ENCODE measurements around the gene NTSR2.

The NTSR2 gene, protein sequence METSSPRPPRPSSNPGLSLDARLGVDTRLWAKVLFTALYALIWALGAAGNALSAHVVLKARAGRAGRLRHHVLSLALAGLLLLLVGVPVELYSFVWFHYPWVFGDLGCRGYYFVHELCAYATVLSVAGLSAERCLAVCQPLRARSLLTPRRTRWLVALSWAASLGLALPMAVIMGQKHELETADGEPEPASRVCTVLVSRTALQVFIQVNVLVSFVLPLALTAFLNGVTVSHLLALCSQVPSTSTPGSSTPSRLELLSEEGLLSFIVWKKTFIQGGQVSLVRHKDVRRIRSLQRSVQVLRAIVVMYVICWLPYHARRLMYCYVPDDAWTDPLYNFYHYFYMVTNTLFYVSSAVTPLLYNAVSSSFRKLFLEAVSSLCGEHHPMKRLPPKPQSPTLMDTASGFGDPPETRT

DNA sequence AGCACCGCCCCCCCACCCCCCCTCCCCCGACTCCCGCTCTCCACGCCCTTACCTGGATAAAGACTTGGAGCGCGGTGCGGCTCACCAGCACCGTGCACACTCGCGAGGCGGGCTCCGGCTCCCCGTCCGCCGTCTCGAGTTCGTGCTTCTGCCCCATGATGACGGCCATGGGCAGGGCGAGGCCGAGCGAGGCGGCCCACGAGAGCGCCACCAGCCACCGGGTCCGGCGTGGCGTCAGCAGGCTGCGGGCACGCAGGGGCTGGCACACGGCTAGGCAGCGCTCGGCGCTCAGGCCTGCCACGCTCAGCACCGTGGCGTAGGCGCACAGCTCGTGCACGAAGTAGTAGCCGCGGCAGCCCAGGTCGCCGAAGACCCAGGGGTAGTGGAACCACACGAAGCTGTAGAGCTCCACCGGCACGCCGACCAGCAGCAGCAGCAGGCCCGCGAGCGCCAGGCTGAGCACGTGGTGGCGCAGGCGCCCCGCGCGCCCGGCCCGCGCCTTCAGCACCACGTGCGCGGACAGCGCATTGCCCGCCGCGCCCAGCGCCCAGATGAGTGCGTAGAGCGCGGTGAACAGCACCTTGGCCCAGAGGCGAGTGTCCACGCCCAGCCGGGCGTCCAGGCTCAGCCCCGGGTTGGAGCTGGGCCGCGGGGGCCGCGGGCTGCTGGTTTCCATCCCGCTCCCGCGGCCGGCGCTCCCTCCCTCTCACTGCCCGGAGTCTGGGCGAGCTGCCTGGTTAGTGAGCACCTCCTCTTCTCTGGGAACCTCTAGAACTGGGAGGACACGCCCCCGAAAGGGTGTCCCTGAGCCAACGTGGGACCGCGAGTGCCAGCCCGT is at the start of gene NTSR2:
Gene NTSR2, minus strand, starts transcription at position 742 of the 838 bp plus-strand sequence. Its CDS starts 66 bp downstream, at position 676.
- no peak for DNase-seq (ENCODE audit: low read depth, low spot score)

DNA sequence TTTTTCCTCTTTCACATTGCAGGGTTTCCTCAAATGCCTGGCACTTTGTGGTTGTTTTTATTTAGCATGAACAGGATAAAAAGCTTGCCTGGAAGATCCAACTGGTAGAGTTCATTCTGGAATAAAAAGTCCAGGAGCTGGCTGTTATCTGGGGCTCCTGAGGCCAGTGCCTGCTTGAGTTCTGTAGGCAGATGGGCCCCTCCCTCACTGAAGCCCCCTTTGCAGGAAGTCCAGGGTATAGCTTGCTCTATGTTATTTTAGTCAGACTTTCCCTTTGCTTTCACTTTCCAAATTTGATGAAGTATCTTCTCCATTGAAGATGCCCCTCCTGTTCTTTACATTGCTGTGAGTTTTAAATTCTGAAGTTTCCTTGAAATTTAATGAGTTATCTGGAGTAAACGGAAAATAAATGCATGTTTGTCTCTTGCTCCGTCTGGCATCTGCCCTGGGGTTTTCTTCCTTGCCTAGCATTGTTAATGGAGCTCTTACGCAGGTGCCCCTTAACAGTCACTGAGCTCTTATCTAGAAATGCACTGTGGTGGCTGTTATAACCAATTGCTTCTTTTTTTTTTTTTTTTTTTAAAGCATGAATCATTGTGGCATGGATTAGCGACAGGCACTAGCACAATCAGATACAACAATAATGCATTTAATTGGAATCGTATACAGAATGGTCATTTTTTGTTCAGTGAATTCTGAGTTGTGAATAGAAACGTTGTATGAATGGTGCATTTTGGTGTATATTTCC is 49.4 kb upstream of the NTSR2 start:
- DNase-seq (ENCODE audit: low read depth, low spot score) = no peak

DNA sequence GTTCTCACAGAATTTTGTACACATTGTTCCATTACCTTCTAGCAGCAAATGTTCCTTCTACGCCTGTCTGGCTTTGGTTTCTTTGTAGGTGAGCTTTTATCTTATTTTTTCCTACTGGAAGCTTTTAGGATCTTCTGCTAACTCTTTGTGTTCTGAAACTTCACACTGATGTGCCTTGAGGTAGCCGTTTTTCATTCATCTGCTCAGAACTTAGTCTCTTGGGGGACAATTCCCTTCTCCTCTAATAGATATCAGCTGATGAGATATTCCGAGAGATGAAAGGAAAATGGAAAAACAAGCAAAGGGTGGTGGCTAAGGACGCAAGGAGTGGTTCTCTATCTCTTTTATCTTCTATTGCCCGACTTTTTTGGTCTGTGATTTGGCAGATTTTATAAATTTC is 48.6 kb upstream of the NTSR2 start:
- no peak for DNase-seq (ENCODE audit: low read depth, low spot score)

DNA sequence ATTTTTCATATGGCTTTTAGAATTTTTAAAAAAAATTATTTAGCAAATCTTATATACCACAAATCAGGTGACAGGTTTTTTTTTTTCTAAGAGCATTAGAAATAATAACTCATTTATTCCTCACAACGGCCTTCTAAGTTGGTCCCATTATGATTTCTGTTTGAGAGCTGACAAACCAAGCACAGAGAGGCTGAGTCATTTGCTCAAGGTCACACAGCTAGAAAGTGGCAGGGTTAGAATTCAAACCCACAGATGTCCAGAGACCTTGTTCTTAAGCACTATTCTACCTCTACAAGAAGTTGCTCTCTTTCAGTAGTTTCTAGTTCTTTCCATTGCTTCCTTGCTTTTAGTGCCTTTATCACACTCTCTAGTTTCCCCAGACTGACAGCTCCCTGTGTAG is 47.6 kb upstream of the NTSR2 start:
- no peak for DNase-seq (ENCODE audit: low read depth, low spot score)

DNA sequence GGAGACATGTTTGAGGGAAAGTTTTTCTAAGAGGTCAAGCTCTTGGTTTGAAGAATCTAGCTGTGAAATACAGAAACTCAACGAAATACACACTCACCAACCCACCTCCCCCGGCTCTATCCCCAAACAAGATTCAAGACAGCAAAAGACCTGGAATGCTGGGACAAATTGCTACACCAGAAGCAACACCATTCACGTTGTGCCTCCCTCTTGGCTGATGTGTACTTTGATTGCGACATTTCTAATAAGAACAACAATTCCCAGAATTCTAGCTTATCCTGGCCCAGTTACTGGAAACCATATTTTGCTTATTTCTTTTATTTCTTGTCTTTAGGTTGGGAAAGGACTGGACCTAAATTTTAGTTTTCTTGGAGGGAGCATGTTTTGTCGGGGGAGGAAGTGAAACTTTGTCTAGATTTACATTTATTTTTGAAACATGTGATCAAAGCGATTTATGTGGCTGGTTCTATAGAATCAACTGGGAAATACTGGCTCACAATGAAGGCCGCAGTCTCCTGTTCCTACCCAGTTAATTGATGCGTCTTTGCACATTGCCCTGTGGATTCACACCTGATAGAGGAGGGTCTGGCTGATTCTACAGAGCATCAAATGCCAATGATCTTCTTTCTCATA is 46.8 kb upstream of the NTSR2 start:
- no peak for DNase-seq (ENCODE audit: low read depth, low spot score)

DNA sequence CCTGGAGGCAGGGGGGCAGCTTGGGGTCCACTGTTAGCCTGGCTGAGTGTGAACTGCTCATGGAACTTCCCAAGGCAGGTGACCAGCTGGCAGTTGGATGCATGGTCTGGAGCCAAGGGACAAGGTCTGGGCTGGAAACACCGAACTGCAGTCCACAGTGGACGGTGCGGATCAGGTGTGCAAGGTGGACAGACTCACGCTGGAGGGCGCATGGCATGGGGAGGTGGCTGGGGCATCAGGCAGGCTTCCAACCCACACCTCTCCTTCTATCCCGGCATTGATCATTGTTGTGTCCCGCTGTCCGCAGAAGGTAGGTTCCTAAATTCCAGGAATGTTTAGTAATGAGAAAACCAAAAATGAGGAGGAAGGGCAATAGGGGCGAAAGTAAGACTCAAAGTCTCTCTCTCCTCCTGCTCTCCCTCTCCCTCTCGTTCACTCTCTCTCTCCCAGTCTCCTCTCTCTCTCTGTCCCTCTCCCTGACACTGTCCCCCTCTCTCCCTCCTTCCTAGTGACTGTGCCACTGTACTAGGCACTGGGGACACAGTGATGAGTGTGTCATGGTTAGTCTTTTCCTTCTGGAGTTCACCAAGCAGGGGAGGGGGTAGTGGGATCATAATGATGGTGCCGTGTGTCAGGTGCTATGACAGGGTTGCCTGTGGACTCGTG is 46.1 kb upstream of the NTSR2 start:
- no peak for DNase-seq (ENCODE audit: low read depth, low spot score)

DNA sequence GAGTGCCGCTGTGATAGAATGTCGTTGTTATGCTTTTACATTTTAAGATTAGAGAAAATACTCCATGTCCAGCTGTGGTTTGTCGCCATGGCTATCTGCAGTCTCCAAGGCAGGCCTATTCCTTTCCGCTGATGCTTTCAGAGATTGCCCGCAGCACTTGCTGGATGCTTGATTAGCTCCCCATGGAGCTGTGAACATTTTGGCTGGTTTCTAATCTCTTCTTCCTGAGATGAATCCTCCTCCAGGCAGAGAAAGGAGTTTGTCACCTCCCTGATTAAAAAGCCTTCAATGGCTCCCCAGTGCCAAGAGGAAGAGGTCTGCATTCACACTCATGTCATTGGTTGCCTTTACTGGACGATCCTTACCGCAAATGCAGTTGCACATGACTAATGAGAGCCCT is 43.8 kb upstream of the NTSR2 start:
- DNase-seq (ENCODE audit: low read depth, low spot score) = no peak

DNA sequence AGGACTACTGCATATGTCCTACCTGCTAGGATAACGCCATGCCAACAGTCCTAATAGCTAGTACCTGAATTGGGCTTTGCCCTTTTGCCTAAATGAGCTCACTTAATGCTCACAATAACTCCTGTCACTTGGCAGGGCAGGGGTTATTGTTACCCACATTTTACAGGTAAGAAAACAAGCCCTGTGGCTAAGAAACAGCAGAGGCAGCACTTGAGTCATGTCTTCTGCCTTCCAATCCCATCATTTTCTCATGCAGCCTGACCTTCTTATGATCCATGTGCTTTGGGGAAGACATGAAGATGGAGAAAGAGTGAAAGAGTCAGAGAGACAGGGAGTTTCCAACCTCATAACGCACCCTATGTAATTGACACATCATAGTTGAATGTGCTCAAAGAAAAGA is 42.9 kb upstream of the NTSR2 start:
- no peak for DNase-seq (ENCODE audit: low read depth, low spot score)

DNA sequence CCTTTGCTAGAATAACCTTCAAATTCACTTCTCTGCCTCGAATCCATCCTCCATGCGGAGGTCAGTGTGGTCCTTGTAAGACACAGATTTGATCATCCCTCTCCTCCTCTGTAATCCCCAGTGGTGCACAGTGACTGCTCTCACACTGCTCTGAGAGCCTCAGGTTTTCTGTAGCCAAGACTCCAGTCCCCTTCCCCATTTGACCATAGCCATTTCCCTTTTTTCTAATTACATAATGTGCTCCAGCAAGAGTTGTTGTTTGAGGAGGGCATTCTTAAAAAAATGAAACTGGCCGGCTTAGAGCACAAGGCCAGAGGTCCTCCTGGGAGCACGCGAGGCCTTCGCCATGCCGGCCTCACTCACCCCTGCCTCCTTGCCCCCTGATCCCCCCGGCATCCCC is 41.8 kb upstream of the NTSR2 start:
- DNase-seq (ENCODE audit: low read depth, low spot score) = no peak

DNA sequence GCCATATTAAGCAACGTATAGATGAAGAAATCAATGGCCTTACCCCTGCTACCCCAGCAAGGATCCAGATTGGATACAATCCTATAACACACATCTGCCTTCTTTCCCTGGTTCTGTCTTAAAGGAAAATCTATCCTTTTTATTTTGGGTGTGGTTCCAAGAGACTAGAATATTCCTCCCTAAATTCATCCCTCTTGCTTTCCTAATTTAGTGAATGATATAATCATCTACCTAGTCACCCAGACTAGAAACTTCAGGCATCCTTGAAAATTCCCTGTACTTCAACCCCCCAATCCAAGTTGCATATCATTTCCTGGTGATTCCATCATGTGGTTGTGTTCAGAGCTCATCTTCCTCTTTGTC is 41.3 kb upstream of the NTSR2 start:
- no peak for DNase-seq (ENCODE audit: low read depth, low spot score)

DNA sequence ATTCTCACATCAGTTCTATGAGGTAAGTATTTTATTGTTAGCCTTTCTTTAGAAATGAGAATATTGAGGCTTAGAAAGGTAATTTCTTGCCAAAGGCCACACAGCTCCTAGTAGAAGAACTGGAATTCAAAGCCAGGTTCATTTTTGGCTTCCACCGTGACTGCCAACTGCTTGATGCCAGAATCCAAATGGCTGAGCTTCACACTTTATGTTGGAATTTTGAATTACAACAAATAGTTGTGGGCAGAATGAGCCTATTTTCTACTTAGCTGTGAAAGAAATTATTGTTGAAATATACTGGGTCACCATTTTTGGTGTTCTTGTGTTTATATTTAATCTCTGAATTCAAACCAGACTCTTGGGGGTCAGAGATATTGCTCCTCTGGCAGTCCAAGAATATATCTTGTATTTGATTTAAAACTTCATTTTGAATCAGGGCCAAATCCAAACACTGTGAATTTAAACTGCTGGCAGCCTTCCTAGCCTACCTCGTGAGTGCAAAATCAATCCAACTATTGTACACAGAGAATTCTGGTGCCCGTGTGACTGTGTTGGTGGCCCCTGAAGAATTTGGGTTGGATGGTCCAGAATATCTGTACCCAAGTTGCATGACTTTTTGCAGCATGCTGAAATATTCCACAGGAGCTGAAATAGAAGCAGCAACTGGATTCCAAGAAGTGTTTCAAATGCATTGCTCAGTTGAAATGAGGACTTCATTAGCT is 40.8 kb upstream of the NTSR2 start:
- no peak for DNase-seq (ENCODE audit: low read depth, low spot score)

DNA sequence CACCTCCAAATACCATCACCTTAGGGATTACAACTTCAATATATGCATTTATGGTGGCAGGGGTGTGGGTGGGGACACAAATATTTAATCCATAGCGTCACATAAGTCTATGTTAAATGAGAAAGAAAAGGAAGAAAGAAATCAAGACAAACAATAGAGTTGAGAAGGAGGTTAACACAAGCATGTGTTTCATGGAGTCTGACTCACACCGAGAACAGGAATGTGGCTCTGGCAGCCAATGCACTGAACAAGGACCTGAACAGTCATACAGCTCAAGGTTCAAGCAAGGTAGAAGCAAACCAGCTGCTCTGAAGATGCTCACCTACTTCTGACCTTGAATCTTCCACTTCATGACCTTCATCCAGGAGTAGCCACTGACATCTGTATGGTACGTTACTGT is 40.2 kb upstream of the NTSR2 start:
- no peak for DNase-seq (ENCODE audit: low read depth, low spot score)

DNA sequence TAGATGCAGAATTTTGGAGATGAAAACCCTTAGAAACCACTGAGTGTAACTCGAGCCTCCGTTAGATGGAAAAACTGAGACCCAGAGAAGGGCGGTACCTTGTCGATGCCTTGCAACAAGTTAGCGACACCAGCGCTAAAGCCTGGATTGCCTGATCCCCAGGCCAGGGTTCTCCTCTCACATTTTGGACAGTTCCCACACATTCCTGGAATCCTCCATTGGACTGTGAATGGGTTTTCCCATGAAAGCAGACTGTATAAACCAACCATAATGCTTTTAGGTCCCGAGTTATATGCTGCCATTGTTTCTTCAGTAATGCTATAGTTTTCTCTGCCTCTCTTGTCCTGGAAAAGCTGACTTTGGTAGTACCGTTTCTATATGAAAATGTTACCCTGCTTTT is 39.3 kb upstream of the NTSR2 start:
- no peak for DNase-seq (ENCODE audit: low read depth, low spot score)

DNA sequence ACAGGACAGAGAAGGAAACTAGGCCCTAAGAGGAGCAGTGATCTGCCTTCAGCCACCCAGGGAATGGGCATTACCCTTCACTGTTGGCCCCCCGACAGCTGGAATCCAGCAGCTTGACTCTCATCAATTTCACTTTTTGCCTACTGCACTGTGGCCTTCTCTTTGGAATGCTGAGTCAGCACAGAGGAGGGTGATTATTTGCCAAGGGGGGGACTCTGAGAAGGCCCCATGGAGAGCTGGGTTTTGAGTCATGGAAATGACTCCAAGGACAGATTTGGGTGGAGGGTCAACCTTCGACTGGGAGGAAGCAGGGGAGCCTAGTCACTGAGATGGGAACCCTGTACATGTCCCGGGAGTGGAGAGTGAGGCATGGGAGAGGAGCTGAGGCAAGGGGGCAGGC is 38.1 kb upstream of the NTSR2 start:
- DNase-seq (ENCODE audit: low read depth, low spot score) = no peak

DNA sequence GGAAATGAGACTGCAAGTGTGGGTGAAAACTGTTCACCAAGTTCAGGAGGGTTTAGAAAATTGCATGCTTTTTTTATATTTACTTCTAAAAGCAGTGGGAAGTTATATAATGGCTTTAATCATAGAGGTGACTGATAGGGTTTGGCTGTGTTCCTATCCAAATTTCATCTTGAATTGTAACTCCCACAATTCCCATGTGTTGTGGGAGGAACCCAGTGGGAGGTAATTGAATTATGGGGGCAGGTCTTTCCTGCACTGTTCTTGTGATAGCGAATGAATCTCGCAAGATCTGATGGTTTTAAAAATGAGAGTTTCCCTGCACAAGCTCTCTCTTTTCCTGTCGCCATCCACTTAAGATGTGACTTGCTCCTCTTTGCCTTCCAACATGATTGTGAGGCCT is 35.7 kb upstream of the NTSR2 start:
- no peak for DNase-seq (ENCODE audit: low read depth, low spot score)

DNA sequence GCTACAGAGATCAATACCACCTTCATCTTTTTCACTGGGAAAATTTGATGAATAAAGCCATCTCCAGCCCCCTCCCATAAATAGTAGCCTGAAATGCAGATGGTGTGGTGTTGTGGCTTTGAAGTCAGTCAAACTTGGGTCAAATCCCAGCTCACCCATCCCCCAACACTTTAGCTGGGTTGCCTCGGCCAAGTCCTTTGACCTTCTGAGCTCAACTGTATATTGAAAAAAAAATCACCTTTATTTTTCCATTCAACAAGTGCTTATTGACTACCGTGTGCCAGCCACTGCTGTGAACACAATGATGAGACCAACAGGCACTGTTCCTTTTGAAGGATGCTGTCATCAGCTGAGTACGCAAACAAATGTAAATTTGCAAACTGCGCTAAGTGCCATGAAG is 35.1 kb upstream of the NTSR2 start:
- no peak for DNase-seq (ENCODE audit: low read depth, low spot score)

DNA sequence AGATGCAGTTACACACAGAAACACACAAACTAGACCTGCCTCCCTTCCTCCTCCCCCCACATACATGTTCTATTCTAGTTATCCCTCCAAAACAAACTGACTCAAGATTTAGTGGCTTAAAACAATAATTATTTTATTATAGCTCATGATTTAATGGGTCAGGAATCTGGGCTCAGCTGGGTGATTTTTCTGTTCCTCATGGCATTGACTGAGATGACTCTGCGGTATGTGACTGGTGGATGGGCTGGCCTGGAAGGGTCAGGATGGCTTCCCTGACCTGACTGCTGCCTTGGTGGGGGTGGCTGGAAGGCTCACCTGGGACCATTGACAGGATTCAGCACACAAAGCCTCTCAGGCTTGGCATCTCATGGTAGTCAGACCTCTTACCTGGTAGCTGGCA is 33.7 kb upstream of the NTSR2 start:
- DNase-seq (ENCODE audit: low read depth, low spot score) = no peak

DNA sequence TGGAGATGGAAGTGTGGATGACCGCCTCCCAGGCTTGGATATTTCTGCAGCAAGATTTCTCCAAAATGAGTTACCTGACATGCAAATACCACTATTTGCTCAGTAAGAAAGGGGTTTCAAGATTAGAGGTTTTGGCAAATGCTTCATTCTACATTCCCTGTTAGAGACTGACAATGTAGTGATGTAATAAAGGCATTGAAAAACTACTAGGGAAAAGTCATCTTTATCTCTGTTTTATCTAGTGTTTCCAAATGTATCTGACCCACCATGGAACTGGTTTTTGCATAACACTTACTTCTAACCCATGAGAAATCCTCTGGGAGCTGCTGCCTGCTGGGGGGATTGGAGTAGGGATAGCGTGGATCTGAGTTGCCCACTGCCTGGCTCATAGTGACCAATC is 33.0 kb upstream of the NTSR2 start:
- DNase-seq (ENCODE audit: low read depth, low spot score) = no peak

DNA sequence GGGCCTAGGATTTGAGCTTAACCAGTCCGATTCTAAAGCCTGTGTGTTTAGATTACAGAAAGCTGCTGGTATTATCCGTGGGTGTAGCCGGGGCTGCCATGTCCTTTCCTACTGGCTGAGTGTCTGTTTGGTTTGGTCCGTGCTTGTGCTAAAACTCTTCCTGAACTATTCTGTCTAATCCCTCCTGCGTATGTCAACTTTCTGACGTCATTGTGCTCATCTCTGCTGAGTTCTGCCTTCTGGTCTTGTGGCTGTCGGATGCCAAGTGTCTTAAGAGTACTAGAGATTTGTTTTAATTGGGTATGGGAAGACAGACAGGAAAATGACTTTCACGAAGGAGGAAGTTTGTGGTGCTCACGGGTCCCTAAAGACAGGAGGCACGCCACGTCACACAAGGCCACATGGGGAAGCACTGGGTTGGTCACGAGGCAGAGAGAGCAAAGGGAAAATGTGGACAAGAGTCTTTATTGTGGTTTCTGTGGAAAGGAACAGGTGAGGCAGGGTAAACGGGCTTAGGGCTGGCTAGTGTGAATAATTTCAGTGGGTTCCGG is 31.8 kb upstream of the NTSR2 start:
- no peak for DNase-seq (ENCODE audit: low read depth, low spot score)

DNA sequence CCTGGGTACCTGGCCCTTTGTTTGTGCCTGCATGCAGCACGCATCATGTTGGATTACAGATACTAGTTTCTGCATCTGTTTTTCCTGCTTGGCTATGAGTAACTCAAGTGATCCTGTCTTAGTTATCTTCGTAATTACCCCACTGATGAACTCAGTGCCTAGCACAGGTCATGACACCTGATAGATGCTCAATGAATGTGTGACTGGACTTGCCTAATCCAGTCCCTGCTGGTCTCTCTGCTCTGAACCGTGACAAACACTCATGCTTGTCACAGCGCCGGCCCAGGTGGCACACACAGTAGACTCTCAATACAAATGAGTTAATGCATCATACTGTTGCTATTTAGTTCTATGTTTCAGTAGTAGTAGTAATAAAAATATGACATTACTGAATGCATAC is 31.2 kb upstream of the NTSR2 start:
- DNase-seq (ENCODE audit: low read depth, low spot score) = no peak

Measured in iPS DF 19.7 (cell line).